GM19463 (cell line): ENCODE results near the gene CACNA1G.

ENCODE experiments used
- ATAC-seq: cut with Tn5 transposase; IDR thresholded peaks from one replicate; pipeline ENCODE4 v1.9.1; 2021; ENCODE audit warnings: mild to moderate bottlenecking, moderate library complexity; ENCODE audit not compliant: unreplicated experiment

CACNA1G gene

DNA sequence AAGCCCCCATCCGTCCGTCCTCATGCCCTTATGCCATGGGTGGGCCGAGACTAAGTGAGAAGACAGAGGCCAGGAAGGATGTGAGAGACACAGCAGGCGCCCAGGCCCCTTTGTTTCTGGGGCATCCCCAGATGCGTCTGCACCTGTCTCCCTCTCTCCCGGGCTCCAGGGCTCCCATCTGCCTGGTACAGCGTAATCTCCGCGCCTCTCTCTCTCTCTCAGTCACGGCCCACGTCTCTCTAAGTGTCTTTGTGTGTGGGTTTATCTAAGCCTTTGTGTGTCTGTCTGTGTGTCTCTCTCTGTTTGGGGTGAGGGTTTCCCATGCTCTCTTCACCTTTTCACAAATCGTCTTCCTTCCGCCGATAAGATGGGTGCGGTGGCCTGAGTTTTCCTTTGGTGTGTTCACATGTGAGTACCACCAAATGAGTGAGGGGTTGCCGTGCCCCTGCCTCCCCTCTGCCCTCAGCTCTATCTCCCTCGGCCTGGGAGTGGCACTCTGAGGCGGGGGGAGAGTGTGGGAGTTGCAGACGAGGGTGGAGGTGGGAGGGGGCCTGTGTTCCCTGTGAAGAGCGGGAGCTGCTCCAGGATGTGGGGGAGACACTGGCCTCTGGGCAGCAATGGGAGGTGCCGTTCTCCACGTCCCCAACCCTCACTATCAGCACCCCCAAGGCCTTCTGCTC, 48.3 kb downstream of the CACNA1G start:
- no peak for ATAC-seq

DNA sequence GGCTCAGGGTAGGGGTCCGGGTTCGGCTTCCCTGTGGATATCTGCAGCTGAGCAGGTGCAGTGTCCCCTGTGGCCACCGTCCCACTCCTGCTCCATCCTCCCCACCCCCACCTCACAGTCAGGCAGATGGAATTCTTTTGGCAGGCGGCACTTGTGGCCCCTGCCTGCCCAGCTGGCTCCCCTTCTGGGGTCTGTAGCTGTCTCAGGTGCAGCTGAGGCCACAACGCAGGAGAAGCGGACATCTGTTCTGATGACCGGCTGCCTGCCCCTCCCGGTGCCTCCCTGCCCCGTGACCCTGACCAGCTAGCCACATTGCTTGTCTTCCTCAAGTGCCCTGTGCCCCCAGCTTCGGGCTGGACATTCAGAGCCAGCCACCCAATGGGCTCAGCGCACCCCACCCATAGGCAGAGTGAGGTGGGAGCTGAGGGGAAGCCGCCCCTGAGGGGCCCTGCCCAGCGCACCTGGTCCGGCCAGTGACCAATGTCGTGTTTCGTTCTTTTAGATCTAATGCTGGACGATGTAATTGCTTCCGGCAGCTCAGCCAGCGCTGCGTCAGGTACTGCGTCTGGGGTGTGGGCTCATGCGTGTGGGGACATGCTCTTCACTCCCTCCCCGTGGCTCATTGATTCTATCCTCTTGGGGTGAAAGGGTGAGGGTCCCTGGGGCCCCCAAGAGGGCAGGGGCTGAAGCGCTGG, 49.0 kb downstream of the CACNA1G start:
- no peak for ATAC-seq

DNA sequence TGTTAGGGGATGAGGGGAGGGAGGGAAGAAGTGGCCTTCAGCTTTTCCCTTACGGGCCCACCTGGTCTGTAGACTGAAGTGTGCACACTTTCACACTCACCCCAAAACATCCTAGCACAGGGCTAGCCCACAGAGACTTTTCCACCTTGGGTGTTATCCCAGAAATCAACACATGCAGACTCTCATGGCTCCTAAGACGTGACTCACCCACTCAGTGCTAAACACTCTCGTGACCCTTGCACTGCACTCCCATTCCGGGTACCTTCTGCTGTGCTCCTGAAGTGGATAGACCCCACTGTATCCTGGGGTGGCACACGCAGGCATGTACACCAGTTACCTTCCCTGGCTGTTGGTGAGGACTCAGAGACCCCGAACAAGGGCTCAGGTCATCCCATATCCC, 51.1 kb downstream of the CACNA1G start:
- ATAC-seq = no peak

DNA sequence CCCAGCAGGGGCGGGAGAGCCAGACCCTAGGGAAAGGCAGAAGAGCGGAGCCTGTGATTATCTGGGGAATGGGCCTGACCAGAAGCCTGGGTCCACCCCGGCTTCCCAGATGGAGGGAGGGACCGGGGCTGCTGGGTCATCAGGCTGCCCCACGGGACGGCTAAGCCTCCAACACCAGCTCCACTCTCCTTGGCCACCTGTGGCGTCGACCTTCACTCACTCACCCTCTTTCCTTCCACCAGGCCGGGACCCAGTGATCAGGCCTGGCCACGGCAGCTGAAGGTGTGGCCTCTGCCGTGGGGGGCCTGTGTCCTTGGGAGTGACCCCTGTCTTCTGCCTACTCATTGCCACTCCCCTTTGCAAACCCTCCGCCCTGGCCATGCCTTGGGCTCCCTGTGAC, 51.8 kb downstream of the CACNA1G start:
- no peak for ATAC-seq

DNA sequence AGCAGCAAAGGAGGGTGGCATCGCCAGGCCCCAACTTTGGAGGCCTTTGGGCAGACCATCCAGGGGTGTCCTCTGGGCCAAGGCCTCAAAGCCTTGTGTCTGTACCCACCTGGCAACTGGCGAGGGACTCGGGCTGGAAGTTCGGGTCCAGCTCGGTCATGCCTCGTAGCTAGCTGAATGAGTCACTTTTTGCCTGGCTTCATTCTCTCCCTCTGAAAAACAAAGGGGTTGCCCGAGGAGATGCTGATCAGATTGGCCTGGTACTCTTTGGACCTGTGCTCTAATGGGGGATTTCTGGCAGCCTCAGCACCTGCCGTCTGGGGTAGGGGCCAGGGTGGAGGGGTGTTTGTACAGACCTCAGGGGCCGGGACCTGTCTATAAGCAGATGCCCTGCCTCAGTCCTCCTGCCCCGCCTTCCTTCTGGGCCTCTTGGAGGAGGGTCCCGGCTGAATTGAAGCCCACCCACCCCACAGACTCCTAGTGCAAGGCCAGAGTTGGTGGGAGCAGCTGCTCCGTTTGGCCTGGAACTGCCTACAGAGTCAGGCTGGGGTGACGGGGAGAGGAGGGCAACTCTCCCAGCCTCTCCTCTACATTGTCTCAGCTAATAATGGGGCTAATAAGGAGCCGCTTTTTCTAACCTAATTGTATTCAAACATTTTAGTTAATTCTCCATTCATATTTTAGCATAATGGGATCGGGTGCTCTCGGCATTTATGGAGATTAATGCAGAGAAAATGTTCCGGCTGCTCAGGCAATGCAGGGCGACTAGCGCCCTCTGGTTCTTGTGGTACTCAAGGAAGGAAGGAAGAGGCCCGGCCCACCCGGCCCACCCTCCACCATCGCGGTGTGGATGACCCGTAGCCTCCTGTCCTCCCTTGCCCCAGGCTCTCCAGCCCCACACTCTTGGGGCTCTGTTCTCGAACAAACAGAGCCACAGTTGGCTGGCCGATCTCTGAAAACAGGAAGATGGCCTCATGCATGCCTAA, 52.8 kb downstream of the CACNA1G start:
- ATAC-seq = no peak

DNA sequence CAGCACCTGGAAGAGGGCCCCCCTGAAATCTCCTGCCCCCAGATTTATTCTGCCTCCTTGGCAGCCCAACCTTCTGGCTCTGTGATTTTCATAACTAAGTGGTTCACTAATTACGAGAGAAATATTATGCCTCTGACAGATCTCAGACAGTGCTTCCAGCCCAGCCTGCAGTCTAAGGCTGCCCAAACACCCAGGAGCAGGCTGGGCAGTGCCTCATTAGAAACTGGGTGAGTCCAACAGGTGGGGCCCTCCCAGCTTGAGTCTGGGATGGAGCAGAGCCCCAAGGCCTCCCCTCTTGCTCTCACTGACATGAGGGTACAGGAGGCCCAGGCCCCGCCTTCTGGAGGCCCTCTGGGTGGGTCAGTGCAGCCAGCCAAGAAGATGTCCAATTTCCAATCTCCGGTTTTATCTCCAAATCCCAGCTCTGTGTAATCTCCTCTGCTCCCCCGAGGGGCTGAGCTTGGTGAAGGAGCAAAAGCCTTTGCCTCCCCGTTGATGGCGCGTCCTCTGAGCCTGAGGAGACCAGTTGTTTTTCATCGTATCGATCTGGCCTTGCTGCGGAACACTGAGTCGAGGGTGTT, 54.0 kb downstream of the CACNA1G start:
- ATAC-seq = no peak

DNA sequence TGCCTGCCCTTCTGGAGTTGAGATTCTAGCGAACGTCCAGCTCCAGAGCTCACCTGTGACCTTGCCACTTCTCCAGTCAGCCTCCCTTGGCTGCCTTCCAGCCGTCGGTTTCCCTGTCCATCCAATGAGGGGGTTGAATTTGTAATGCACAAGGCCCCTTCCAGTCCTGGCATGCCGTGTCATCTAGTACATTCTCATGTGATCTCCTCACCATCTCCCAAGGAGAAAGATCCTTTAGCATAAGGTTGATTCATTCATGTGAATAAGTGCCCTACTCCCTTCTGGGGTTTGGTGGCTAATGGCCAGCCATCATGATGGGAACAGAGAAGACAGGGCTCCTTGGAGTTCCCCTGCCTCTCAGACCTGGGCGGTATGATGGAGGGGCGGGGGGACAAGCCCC, 55.3 kb downstream of the CACNA1G start:
- no peak for ATAC-seq

DNA sequence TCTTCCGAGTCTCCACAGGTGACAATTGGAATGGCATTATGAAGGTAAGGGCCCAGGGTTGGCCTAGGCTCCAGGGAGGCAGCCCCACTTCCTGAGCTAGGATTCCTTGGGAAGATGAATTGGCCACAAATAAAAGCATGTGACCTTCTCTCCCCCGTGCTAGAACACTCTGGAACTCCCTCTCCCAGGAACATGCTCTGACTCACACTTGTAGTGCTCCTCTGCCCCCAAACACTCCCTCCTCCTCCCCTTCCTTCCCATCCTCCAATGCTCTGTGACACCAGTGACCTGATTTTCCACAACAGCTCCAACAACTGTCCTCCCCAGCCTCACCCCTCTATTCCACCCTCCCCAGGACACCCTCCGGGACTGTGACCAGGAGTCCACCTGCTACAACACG, 57.8 kb downstream of the CACNA1G start:
- ATAC-seq = no peak

DNA sequence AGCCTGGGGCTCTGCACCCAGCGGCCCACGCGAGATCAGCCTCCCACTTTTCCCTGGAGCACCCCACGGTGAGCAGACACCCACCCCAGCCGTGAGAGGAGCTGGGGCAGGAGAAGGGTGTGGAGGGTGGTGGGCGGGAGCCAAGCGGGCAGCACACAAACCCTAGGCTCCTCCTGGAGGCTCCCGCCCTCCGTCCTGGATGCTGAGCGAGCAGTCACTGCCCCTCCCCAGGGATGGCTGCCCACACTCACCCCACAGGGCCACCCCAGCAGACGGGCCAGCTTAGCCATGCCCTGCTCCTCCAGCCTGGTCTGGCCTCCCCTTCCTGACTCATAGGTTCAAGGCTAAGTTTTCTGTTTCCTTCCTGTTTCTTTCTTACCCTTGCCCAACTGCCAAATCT, 58.4 kb downstream of the CACNA1G start:
- no peak for ATAC-seq

DNA sequence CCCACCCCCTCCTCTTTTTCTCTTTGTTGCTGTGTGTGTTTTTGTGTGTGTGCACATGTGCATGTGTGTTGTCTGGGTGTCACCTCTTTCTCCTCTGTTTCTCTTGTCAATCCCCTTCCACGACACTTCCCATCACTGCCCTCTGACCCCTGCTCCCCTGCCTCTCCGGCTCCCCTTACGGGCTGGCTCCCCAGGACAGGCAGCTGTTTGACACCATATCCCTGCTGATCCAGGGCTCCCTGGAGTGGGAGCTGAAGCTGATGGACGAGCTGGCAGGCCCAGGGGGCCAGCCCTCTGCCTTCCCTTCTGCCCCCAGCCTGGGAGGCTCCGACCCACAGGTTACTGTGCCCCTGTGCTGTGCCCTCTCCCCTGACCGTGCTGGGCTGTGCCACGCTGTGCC, 59.0 kb downstream of the CACNA1G start:
- ATAC-seq = no peak

DNA sequence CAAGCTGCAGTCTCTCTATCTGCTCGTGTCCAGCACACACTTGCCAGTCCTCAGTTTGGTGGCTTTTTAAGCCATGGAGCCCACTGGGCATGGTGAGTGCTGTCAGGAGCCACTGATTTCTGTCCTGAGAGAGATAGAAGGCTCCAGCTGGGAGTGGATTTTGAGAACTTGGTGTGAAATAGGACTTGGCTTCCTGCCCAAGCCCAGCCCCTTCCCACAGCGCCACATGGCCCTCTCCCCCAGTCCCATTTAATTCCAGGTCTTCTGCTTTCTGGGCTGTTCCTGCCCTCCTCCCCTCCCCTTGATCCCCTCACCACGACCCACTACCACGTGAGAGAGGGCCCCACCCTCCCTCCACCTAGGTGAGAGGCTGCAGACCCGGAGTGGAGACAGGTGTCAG, 59.7 kb downstream of the CACNA1G start:
- ATAC-seq = no peak

DNA sequence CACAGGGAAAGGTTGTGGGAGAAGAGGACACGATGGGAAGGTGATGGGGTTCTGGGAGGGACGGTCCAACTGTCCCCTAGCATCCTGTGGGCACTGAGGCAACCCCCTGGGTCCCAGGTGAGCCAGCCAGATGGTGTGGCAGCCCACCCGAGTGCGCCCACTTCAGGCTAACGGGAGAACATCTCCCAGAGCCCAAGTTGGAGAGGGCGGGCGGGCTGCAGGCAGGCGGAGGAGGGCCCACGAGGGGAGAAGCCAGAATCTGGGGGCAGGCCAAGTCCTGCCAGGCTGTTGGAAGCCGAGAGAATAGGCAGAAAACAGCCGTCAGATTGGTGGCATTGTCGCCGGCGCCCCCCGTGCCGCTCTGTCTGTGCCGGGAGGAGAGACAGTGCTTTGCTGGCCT, 60.3 kb downstream of the CACNA1G start:
- no peak for ATAC-seq

DNA sequence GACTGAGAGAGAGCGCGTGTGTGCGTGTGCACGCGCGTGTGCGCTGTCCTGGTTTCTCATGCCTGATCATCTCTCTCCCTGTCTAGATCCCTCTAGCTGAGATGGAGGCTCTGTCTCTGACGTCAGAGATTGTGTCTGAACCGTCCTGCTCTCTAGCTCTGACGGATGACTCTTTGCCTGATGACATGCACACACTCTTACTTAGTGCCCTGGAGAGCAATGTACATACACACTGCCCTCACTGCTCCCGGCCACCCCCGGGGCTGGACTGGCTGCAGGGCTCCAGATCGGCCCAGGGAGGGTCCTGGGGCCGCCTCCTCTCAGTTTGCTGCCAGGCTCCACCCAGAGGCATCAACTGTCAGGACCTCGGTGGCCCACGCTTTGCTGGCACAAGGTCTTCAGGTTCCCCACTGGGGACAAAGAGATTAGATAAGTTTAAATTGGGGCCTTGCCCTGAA, 61.1 kb downstream of the CACNA1G start:
- no peak for ATAC-seq

DNA sequence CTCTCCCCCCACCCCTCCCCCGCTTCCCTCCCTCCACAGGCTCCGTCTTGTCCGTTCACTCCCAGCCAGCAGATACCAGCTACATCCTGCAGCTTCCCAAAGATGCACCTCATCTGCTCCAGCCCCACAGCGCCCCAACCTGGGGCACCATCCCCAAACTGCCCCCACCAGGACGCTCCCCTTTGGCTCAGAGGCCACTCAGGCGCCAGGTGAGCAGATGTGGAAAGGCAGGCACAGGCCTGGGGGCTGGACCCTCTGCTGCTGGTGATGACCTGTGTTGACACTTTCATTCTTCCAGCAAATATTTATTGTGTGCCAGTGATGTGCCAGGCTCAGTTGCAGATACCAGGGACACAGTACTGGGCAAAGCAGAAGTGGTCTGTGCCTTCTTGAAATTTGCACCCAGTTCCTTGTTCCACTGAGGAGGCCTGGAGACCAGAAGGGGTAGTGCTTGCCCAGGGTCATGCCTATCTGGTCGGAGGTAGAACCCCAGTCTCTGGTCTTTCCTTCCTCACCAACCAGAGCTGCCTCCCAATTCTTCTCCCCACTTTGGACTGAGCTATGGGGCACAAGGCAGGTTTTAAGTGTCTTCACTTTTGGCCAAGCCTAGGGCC, 63.9 kb downstream of the CACNA1G start:
- no peak for ATAC-seq

DNA sequence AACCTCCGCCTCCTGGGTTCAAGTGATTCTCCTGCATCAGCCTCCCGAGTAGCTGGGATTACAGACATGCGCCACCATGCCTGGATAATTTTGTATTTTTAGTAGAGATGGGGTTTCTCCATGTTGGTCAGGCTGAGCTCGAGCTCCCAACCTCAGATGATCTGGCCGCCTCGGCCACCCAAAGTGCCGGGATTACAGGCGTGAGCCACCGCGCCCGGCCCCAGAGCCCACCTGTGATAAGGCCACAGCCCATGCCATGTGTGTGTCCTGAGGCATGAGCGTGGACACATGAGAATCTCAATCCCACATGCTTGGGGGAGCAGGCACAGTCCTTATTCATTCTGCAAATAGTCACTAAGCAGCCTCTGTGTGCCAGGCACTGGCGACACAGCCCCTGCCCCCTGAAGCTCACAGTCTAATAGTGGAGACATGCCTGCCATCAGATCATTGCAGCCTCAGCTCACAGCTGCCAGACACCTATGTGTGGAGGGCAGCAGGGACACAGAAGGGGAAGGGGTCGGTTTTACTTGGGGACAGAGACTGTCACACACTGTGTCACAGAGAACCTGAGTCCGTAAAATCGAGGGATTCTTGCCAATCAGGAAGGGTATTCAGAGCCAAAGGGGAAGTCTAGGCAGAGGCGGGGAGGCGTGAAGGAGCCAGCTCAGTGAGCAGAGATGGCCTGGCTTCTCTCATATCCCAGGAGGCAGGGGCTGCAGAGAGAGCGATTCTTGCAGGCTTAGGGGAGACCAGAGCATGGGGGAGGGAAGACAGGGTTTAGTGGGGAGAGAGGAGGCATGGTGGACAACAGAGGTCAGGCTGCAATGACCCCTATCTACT, 64.7 kb downstream of the CACNA1G start:
- ATAC-seq = no peak

DNA sequence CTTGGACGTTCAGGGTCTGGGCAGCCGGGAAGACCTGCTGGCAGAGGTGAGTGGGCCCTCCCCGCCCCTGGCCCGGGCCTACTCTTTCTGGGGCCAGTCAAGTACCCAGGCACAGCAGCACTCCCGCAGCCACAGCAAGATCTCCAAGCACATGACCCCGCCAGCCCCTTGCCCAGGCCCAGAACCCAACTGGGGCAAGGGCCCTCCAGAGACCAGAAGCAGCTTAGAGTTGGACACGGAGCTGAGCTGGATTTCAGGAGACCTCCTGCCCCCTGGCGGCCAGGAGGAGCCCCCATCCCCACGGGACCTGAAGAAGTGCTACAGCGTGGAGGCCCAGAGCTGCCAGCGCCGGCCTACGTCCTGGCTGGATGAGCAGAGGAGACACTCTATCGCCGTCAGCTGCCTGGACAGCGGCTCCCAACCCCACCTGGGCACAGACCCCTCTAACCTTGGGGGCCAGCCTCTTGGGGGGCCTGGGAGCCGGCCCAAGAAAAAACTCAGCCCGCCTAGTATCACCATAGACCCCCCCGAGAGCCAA, 65.6 kb downstream of the CACNA1G start:
- no peak for ATAC-seq

DNA sequence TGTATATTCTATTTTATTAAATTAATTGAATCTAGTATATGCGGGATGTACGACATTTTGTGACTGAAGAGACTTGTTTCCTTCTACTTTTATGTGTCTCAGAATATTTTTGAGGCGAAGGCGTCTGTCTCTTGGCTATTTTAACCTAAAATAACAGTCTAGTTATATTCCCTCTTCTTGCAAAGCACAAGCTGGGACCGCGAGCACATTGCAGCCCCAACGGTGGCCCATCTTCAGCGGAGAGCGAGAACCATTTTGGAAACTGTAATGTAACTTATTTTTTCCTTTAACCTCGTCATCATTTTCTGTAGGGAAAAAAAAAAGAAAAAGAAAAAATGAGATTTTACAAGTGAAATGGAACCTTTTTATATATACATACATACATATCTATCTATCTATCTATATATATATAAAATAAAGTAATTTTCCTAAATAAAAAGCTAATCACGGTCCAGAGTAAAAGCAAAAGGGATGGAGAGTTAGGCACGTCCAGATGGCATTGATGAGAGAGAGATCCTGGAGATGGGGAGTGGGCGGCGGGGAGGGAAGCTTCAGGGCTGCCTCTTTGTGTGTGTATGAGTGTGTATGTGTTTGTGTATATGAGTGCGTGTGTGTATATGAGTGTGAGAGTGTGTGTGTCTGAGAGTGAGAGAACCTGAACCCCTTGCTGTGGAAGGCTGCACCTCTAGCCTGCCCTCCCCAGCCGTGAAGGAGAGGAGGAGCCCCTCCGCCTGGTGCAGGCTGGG, 66.7 kb downstream of the CACNA1G start:
- no peak for ATAC-seq

DNA sequence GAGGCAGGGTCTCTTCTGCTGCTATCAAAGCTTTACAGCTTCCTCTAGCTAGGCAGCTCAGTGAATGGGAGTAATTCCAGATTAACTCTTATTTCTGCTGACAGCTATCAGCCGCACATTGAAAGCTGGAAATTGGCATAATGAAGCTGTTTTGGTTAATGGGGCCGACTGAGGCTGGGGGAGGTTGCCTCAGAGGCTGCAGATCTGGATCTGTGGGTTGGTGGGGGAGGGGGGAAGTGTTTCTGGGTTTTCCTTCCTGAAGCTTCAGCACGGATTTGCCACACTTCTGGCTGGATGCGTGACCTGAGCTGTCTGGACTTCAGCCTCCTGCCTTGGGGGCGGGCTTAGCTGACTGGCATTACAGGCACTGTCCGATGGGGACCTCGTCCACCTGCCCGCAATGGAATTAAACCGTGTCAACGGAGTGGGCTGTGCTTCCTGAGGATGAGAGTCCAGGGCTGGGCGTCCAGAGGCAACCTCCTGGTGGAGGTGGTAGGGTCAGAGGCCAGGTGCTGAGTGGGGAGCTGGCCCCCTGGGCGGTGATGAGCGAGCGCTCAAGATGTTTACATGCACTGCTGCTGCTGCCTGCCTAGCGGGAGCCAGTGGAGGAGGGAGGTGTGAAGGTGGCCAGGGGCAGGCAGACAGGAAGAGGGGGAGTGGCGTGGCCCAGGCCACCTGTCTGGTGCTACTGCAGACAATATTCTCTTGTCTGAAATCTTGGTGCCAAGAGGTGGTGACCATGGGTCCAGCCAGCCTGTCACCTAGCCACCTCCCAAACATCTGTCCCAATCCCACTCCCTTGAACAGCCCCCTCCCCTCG, 67.5 kb downstream of the CACNA1G start:
- no peak for ATAC-seq
